ENCODE data around the gene ADRA2C.

- TF ChIP-seq CTCF (IDR thresholded peaks at IDR 0.05; ENCODE audit: low read length), result no peak
- no peak for TF ChIP-seq EZH2 (IDR thresholded peaks at IDR 0.05; ENCODE audit: borderline replicate concordance, low read length)
These were observed 29.9 kb upstream of the ADRA2C start for GRCh38 chr4:3736290-3736689.

Measured in OCI-LY1 (cell line).